Ureter (tissue), 1 donor: ENCODE results near the gene ABLIM2. TPM values are rescaled to one million over a fixed set of nuclear protein-coding genes. Genes with fewer than 3 reads are reported as not detected.

Experiments used
- DNase-seq: peaks from one replicate; pipeline ENCODE4 v3.0.0-alpha.2; 2020; ENCODE audit warnings: low spot score
- total RNA-seq: library from RNA; stranded (reverse); gene quantifications from one replicate; pipeline ENCODE4 v1.2.4, GENCODE V29; 2023
- donor health status: DM: yes; HTN: yes; CAD: no.

The ABLIM2 gene
- total RNA-seq, 1 donor from 2014 or later: 8.5 TPM

- DNase-seq: no peak
These were observed 87.6 kb downstream of the ABLIM2 start for GRCh38 chr4:8070736-8071718.

GRCh38 chr4:8069102-8069752 lies 89.4 kb downstream of the ABLIM2 start:
- DNase-seq: no peak

DNA sequence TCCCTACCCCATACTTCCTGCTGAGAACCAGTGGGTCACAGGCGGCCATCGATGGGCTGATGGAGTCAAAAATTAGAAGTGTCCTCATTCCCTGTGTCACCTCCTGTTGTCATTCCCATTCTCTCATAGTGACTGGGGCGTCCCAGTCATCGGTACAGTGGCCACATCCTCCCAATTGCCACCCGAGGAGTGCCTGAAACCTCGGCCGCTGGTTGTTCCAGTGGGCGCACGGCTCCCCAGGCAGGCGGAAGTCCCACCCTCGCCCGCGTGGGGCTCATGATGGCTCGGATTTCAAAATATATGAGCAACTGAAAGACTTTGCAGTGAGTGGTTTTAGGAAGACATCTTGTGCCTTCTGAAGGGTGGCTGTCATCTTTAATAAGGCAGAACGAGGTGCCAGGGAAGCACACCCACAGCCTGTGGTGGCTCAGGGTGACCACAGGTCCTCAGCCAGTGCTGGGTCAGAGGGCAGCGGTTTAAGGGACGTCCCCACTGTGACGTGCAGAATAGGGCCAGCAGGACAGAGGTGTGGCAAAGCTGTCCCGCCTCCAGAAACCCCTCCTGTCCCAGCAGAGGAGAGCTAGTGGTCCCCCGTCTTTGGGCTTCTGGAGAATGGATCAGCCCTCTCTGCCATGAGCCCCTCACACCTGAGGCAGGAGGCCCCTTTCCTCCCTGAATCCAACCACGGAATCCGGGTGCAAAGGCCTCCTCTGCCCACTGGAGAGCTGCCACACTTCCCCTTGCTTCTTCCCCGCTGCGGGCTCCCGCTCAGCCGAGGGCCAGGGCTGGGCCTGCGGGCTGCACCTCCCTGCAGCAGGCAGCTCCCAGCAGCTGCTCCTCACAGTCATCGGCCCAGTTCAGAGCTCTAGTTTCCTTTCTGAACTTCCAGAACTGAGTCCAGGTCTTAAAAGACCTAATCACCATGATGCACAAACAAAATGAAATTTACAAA lies 90.4 kb downstream of the ABLIM2 start:
- no peak for DNase-seq

DNA sequence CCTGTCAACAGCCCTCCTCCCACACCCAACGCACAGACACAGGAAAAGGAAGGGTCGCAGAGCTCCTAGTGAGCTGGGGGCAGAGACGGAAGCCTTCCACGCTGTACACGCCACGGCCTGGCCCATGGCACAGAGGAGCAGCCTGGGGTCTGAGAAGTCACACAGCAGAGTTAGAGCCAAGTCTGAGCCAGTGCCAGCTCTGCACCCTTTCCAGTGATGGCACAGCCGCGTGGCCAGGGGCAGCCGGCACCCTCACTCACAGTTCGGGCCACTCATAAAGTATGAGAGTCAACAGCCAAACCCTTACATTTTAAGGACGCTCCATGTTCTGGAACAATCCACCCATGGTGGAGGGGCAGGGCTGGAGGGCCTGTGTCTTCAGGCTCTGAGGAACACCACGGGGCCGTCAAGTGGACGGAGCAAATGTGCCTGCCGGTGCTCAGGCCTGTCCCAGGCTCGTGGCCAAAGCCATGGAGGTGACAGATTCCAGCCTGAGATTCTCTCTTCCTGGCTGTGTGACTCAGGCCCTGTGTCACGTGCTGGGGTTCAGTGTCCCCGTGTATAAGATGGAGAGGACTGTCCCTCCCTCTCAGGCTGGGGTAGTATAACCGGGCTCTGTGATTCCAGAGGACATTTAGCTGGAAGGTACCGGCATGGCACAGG lies 91.2 kb downstream of the ABLIM2 start:
- no peak for DNase-seq

DNA sequence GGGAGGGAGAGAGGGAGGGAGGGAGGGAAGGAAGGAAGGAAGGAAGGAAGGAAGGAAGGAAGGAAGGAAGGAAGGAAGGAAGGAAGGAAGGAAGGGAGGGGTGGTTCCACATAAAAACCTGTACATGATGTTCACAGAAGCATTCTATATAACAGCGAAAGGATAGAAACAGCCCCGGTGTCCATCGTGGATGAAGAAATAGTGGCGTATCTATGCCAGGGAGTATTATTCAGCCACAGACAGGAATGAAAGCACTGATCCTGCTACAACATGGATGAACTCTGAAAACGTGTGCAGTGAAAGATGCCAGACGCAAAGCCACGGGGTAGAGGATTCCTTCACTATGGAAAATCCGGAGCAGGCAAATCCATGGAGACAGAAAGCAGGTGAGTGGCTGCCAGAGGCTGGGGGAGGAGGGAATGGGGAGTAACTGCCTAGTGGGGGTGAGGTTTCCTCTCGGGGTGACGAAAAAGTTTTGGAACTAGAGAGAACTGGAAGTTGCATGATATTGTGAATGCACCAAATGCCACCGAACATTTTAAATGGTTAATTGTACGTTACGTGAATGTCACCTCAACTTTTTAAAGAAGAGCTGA lies 92.2 kb downstream of the ABLIM2 start:
- no peak for DNase-seq

- no peak for DNase-seq
These were observed 94.5 kb downstream of the ABLIM2 start for GRCh38 chr4:8063974-8064563.

DNA sequence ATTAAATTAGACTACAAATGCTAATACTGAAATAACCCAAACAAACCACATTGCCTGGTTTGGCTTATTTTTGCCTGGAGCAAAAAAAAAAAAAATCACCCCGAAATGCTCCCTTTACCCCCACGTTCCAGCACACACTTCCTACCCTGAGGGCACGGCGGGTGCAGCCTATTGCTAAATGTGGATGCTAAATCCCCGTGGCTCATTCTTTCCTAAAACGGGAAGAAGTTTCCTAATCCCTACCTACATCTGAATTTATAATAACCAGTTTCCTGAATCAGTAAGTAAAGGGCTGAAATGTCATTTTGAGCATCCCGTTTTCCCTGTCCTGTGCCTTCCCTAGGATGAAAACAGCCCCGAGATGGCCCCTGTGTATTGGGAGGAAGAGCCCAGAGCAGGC lies 97.0 kb downstream of the ABLIM2 start:
- no peak for DNase-seq

- no peak for DNase-seq
These were observed 97.5 kb downstream of the ABLIM2 start for GRCh38 chr4:8061145-8061544.

GRCh38 chr4:8060632-8061031 lies 98.0 kb downstream of the ABLIM2 start:
- DNase-seq: no peak

DNA sequence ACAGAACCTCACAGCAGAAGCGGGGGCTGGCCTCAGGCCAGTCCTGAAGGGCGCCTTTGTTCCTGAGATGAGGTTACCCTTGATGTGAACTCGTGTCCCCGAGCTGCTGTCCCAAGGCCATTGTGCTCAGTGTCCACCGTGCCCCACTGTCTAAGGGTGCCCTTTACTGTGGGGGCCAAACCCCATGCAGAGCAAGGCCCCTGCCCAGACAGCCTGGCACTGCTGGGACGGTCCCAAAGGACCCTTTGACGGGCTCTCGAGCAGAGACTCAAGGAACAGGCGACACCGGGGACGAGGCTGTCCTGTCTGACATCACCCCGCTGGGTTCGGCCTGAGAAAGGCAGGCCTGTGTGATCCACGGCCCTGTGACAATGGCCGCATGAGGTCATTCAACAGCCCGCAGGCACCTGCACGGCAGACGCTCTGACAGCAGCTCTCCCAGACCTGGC lies 100.6 kb downstream of the ABLIM2 start:
- no peak for DNase-seq

DNA sequence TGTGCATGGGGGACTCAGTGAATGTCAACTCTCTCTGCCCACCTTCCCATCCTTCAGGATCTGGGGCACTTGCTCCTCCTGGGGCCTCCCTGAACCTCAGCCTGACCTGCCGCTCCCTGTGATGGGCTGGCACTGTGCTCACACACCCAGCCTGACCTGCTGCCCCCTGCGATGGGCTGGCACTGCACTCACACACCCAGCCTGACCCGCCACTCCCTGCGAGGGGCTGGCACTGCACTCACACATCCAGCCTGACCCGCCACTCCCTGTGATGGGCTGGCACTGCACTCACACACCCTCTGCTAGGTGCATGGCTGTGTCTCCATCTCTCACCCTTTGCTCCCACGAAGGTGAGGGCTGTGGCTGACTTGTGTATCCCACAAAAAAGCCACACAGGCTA lies 103.4 kb downstream of the ABLIM2 start:
- no peak for DNase-seq

- no peak for DNase-seq
These were observed 104.7 kb downstream of the ABLIM2 start for GRCh38 chr4:8053688-8054449.

- no peak for DNase-seq
These were observed 106.4 kb downstream of the ABLIM2 start for GRCh38 chr4:8052160-8052691.

DNA sequence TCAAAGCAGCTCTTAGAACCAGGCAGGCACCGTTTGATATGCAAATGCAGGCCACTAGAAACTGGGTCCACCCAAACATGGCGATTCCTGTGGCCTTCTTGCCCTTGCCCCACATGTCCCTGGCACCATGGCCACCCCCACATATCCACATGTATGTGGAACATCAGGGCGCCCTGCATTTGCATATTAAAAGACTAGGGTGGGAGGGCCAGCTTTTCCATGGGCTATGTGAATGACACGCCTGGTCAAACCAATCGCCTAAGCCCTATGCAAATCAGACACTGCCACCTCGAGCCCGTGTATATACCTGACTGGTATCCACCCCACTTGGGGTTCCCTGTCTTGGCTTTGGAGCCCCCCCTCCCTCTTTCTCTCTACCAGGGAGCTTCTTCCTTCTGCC lies 107.0 kb downstream of the ABLIM2 start:
- no peak for DNase-seq

DNA sequence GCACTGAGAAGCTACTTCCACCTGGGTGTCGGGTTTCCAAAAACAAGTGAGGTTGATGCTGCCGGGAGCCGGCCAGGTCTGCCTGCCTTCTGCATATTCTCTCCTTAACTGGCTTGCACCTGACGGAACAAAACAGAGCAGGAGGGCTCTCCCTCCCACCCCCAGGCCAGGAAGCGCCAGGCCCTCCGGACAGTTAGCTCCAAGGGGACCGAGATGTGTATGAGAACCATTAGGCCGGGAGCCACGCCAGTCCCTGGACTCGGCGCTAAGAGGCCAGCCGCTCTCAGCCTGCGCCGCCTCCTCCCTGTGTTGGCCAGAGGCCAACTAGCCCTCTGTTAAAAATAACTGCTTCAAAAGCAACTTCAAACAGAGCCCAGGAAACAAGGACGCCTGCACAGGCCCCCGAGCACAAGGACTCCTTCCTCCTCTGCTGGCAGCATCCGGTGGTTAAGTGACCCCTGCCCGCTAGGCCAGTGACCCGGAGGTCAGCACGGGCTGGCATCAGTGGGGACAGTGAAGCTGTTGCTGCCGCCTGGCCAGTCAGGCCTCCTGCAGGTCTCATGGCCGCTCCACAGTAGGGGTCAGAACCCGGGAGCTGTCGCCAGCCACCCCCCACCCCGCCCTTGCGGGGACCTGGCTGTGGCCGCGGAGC lies 107.9 kb downstream of the ABLIM2 start:
- DNase-seq: peak; percentile 64

- no peak for DNase-seq
These were observed 108.4 kb downstream of the ABLIM2 start for GRCh38 chr4:8050180-8050554.

DNA sequence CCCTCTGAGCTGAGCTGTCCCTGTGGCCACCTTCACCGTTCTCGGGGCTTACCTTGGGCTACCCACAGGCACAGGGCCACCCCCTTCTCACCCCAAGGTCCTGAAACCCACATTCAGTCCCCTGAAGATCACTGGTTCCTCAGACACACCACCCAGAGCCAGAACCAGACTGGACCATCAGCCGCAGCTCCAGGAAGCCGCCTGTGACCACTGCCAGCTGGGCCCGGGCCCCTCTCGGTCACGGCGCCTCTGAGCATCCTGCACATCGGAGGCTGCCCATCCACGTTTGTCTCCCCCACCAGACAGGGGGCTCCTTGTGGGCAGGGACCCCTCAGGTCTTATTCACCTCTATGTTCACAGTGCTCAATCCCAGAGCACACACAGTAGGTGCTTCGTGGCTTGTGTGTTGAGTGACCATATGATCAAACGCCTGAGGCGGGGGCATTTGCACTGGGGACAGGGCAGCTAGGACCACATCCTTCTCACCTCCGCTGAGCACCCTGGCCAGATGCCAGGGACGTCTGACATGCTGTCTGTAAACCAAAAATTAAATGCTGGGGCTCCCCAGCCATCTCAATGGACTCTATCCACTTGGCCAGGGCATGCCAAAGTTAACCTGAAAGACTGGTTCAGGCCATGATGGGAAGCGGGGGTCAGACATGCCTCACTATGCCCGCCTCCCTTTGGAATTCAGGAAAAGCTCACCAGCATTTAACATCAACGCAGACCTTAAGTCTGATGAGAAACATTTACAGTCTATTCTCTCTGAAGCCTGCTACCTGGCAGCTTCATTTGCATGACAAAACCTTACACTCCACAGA lies 109.5 kb downstream of the ABLIM2 start:
- no peak for DNase-seq
